ENCODE data around the gene TPK1. TPM values are rescaled to one million over a fixed set of nuclear protein-coding genes. Genes with fewer than 3 reads are reported as not detected.

The TPK1 gene
- total and polyA plus RNA-seq, 2 of the 8 experiments (the other 6 are each of a cell fraction or from before 2014, with no cell fraction given): 1.9 to 2.7 TPM

DNA sequence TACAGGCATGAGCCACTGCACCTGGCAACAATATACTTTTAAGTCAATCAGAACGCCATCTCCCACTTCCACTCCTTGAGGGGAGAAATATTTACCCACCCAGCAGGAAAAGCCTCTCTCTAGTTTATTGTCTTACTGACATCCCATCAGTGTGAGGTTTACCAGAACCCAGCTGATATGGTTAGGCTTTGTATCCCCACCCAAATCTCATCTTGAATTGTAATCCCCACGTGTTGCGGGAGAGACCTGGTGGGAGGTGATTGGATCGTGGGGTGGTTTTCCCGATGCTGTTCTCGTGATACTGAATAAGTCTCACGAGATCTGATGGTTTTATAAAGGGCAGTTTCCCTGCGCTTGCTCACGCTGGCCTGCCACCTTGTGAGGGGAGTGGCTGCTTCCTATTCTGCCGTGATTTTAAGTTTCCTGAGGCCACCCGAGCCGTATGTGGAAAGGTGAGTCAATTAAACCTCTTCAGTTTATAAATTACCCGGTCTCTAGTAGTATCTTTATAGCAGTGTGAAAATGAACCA lies 37.5 kb upstream of the TPK1 start:
- no peak overlapping the region for H2BK12ac ChIP-seq (ENCODE audit: low read depth, low read length)
- no peak overlapping the region for H2BK20ac ChIP-seq (ENCODE audit: low read length)
- DNase-seq (ENCODE audit: low read depth in 1 of 2, low spot score in 2 of 2) (no peak), FAIRE-seq (no peak)
- POLR2A ChIA-PET (ENCODE audit: partially characterized antibody): no interaction called here
- no peak overlapping the region for H3K18ac ChIP-seq (ENCODE audit: extremely low read depth, low read length)
- H4K8ac ChIP-seq (ENCODE audit: extremely low read depth, insufficient read depth, low read length): no peak overlapping the region
- H2AK5ac ChIP-seq (ENCODE audit: low read depth, low read length): no peak overlapping the region
- H3K79me1 ChIP-seq (ENCODE audit: low read depth, low read length): no peaks in the 10 kb centered on the region
- H3K23ac ChIP-seq (ENCODE audit: insufficient read length): no peak overlapping the region
- H4K20me1 ChIP-seq (replicated peaks in 1 of 2; ENCODE audit: control insufficient read depth in 1 of 2, insufficient read depth in 2 of 2, low read length in 2 of 2): no peaks in the 10 kb centered on the region
- no peak overlapping the region for H2AFZ ChIP-seq (ENCODE audit: low read length)
- H4K91ac ChIP-seq (replicated peaks; ENCODE audit: insufficient read length, low read length): no peak overlapping the region
- H3K27me3 ChIP-seq (replicated peaks in 1 of 4; ENCODE audit: control insufficient read depth in 3 of 4, extremely low read depth in 1 of 4, insufficient read depth in 3 of 4, low read length in 3 of 4): no peaks in the 10 kb centered on the region
- CTCF ChIA-PET (ENCODE audit: partially characterized antibody): interaction anchor here (0.6 to 1.3 kb wide), 3 partner anchors 10 to 1352 kb away, joined by 3 to 4 read pairs (median 3); no protein-coding TSS in a partner anchor
- H3K79me2 ChIP-seq (ENCODE audit: control insufficient read depth in 1 of 2, insufficient read depth in 2 of 2, low read length in 2 of 2): no peaks in the 10 kb centered on the region
- no peak overlapping the region for H3K14ac ChIP-seq (ENCODE audit: insufficient read length)
- H3K36me3 ChIP-seq (ENCODE audit: control insufficient read depth in 2 of 4, insufficient read depth in 4 of 4, low read length in 3 of 4): no peaks in the 10 kb centered on the region
- H3K23me2 ChIP-seq (ENCODE audit: low read depth, low read length): no peaks in the 10 kb centered on the region
- H3K4me2 ChIP-seq (ENCODE audit: insufficient read depth in 1 of 2, low read depth in 2 of 2, low read length in 2 of 2): no peak overlapping the region
- H2BK15ac ChIP-seq (ENCODE audit: low read length): no peak overlapping the region
- no peak overlapping the region for H3K56ac ChIP-seq (replicated peaks; ENCODE audit: insufficient read length, low read depth, low read length)
- H3K4me3 ChIP-seq (ENCODE audit: extremely low read depth in 1 of 4, insufficient read depth in 2 of 4, low read depth in 3 of 4, low read length in 4 of 4): no peak overlapping the region
- no peaks in the 10 kb centered on the region for H3K9me3 ChIP-seq (ENCODE audit: insufficient read depth in 2 of 2, low read depth in 1 of 2, low read length in 1 of 2)
- H3K9ac ChIP-seq (replicated peaks in 1 of 4; ENCODE audit: extremely low read depth in 1 of 4, low read depth in 3 of 4, low read length in 3 of 4): no peak overlapping the region
- H3K4me1 ChIP-seq (replicated peaks in 1 of 4; ENCODE audit: control insufficient read depth in 3 of 4, insufficient read depth in 4 of 4, low read length in 3 of 4): 0 out of 7 replicates have a peak, but pooled peaks cover 0 to 3% (median 0%) of the 10 kb centered on the region in 4 experiments
- no peak overlapping the region for H3K27ac ChIP-seq (ENCODE audit: low read depth, low read length)
- no peak overlapping the region for H2BK120ac ChIP-seq (replicated peaks; ENCODE audit: low read depth, low read length)
- no peak overlapping the region for H2BK5ac ChIP-seq (ENCODE audit: low read depth, low read length)
- no peak overlapping the region for H3K4ac ChIP-seq (replicated peaks; ENCODE audit: insufficient read length, low read depth, low read length)
- H4K5ac ChIP-seq (ENCODE audit: insufficient read length, low read depth, low read length): no peak overlapping the region
- WGBS, 2 experiments (ENCODE audit: extremely low coverage in 1 of 2, insufficient coverage in 1 of 2, insufficient read length in 1 of 2, insufficient replicate concordance in 2 of 2, low coverage in 1 of 2, low lambda C conversion rate in 2 of 2, missing lambda C conversion rate in 1 of 2): 90% methylated on average over 13 of the region's 13 CpGs; no CpG with 5 or more reads in 1 of the 2 experiments
- TF ChIP-seq CEBPB (IDR thresholded peaks at IDR 0.05; ENCODE audit: low read depth, low read length) (no peak), RBBP5 (IDR thresholded peaks at IDR 0.05; ENCODE audit: borderline replicate concordance, low read depth, low read length) (no peak), EGR1 (IDR thresholded peaks at IDR 0.05; ENCODE audit: borderline replicate concordance, low read depth, low read length) (no peak), NANOG (IDR thresholded peaks at IDR 0.05; ENCODE audit: insufficient read depth, low read depth, low read length, poor library complexity, severe bottlenecking) (no peak), SIX5 (IDR thresholded peaks at IDR 0.05; ENCODE audit: low read depth, low read length) (no peak), CHD1 (IDR thresholded peaks at IDR 0.05; ENCODE audit: low read depth, low read length) (no peak), BRCA1 (IDR thresholded peaks at IDR 0.05; ENCODE audit: low read depth, low read length) (no peak), SP4 (IDR thresholded peaks at IDR 0.05; ENCODE audit: low read length) (no peak), ASH2L (IDR thresholded peaks at IDR 0.05; ENCODE audit: low read length) (no peak), EZH2 (IDR thresholded peaks at IDR 0.05; ENCODE audit: low read depth, low read length, severe bottlenecking) (no peak), TAF7 (optimal IDR thresholded peaks at IDR 0.05; ENCODE audit: borderline replicate concordance, low read depth, low read length) (no peak), HDAC2 (IDR thresholded peaks at IDR 0.05; ENCODE audit: borderline replicate concordance in 1 of 2, low read depth in 2 of 2, low read length in 2 of 2) (no peak), JUND (IDR thresholded peaks at IDR 0.05; ENCODE audit: low read length) (no peak)
- TF ChIP-seq, protein P1, sequence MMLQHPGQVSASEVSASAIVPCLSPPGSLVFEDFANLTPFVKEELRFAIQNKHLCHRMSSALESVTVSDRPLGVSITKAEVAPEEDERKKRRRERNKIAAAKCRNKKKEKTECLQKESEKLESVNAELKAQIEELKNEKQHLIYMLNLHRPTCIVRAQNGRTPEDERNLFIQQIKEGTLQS (IDR thresholded peaks at IDR 0.05; ENCODE audit: insufficient read depth, low read depth, low read length): no peak

Measured in H1 (cell line).